HEK293T (cell line): ENCODE data around the gene KCNH6.

ENCODE experiments used
- BHLHE40 ChIP-seq: fragments of 450-650 bp; IDR thresholded peaks from 2 replicates; pipeline ENCODE4 v1.6.1; 2016; ENCODE audit warnings: mild to moderate bottlenecking, moderate library complexity, borderline replicate concordance
- FOXA1 ChIP-seq: fragments of 450-650 bp; IDR thresholded peaks from 2 replicates; pipeline ENCODE4 v1.6.1; 2016; ENCODE audit warnings: mild to moderate bottlenecking
- PKNOX1 ChIP-seq: fragments of 450-650 bp; IDR thresholded peaks from 2 replicates; pipeline ENCODE4 v1.6.1; 2016
- SP1 ChIP-seq: fragments of 450-650 bp; IDR thresholded peaks from 2 replicates; pipeline ENCODE4 v1.6.1; 2017
- TARDBP ChIP-seq: fragments of 450-650 bp; IDR thresholded peaks from 2 replicates; pipeline ENCODE4 v1.6.1; 2016

GRCh38 chr17:63492940-63493339 is 30.2 kb upstream of the KCNH6 start:
- TF ChIP-seq BHLHE40 (no peak), PKNOX1 (no peak), TARDBP (no peak), SP1 (no peak), FOXA1 (no peak)
